NCI-H2227 treated with DMSO at 0.1 percent for 48 hours (cell line): ENCODE results near the gene ZG16B.

Source experiments
- DNase-seq: peaks from one replicate; lab custom pipeline; 2025; lab: John Stamatoyannopoulos, UW

ZG16B gene

GRCh38 chr16:2845116-2845515 lies 15.0 kb downstream of the ZG16B start:
- DNase-seq, result no peak

GRCh38 chr16:2846511-2847310 lies 16.6 kb downstream of the ZG16B start:
- DNase-seq, result no peak

- no peak for DNase-seq
Observed at GRCh38 chr16:2848933-2849725, 19.0 kb downstream of the ZG16B start.

GRCh38 chr16:2852003-2852730 lies 22.1 kb downstream of the ZG16B start:
- DNase-seq, result no peak

- no peak for DNase-seq
Observed at GRCh38 chr16:2852731-2853507, 22.8 kb downstream of the ZG16B start.

GRCh38 chr16:2853531-2854073 lies 23.5 kb downstream of the ZG16B start:
- no peak for DNase-seq

GRCh38 chr16:2854700-2855309 lies 24.7 kb downstream of the ZG16B start:
- no peak for DNase-seq

- no peak for DNase-seq
Observed at GRCh38 chr16:2855536-2855935, 25.4 kb downstream of the ZG16B start.

GRCh38 chr16:2856061-2856670 lies 26.1 kb downstream of the ZG16B start:
- DNase-seq, result no peak

GRCh38 chr16:2856686-2857450 lies 26.8 kb downstream of the ZG16B start:
- no peak for DNase-seq

GRCh38 chr16:2857451-2858244 lies 27.5 kb downstream of the ZG16B start, which contains the start of gene PRSS22:
Gene PRSS22 (minus strand): TSS chr16:2858170. CDS start chr16:2858104, 66 bp downstream.
- no peak for DNase-seq

GRCh38 chr16:2858245-2859025 lies 28.3 kb downstream of the ZG16B start:
- DNase-seq, result no peak

- no peak for DNase-seq
Observed at GRCh38 chr16:2859686-2860265, 29.7 kb downstream of the ZG16B start.

GRCh38 chr16:2860826-2861567 lies 30.9 kb downstream of the ZG16B start:
- DNase-seq, result no peak

GRCh38 chr16:2865651-2866050 lies 35.5 kb downstream of the ZG16B start:
- DNase-seq, result no peak

GRCh38 chr16:2866431-2866830 lies 36.3 kb downstream of the ZG16B start:
- no peak for DNase-seq

GRCh38 chr16:2867661-2867986 lies 37.5 kb downstream of the ZG16B start:
- DNase-seq, result no peak
